ENCODE results near the gene GPC5.

- TF ChIP-seq, protein P1, sequence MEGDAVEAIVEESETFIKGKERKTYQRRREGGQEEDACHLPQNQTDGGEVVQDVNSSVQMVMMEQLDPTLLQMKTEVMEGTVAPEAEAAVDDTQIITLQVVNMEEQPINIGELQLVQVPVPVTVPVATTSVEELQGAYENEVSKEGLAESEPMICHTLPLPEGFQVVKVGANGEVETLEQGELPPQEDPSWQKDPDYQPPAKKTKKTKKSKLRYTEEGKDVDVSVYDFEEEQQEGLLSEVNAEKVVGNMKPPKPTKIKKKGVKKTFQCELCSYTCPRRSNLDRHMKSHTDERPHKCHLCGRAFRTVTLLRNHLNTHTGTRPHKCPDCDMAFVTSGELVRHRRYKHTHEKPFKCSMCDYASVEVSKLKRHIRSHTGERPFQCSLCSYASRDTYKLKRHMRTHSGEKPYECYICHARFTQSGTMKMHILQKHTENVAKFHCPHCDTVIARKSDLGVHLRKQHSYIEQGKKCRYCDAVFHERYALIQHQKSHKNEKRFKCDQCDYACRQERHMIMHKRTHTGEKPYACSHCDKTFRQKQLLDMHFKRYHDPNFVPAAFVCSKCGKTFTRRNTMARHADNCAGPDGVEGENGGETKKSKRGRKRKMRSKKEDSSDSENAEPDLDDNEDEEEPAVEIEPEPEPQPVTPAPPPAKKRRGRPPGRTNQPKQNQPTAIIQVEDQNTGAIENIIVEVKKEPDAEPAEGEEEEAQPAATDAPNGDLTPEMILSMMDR (IDR thresholded peaks at IDR 0.05 in 8 of 11, conservative IDR thresholded peaks at IDR 0.05 in 3 of 11) = no peak
- no peak for TF ChIP-seq POLR2A (IDR thresholded peaks at IDR 0.05)
- TF ChIP-seq POLR2AphosphoS5 (IDR thresholded peaks at IDR 0.05) = no peak
Observed at GRCh38 chr13:91729859-91730258, 331.4 kb downstream of the GPC5 start.

Data from spleen (tissue), 7 donors.